GM21381 (cell line): ENCODE results near the gene GPHA2.
"Not testable (repeated sequence)": the region's sequence is repeated elsewhere in the genome, so short reads cannot be mapped to it uniquely, and the experiment has no call there.

Source experiments
- ATAC-seq: cut with Tn5 transposase; IDR thresholded peaks from one replicate; pipeline ENCODE4 v1.9.1; 2021; ENCODE audit warnings: mild to moderate bottlenecking, moderate library complexity; ENCODE audit not compliant: unreplicated experiment

The GPHA2 gene

GRCh38 chr11:64935359-64936081, at the start of gene GPHA2:
Gene GPHA2 (minus strand): TSS chr11:64935893. CDS start chr11:64935460, 433 bp downstream.
- ATAC-seq: no peak

- ATAC-seq: not testable (repeated sequence)
Observed at GRCh38 chr11:64983339-64983738, 47.6 kb upstream of the GPHA2 start.

GRCh38 chr11:64976651-64977050, 41.0 kb upstream of the GPHA2 start:
- no peak for ATAC-seq

GRCh38 chr11:64974124-64974523, 38.4 kb upstream of the GPHA2 start:
- no peak for ATAC-seq

- ATAC-seq: no peak
Observed at GRCh38 chr11:64971421-64972233, 35.9 kb upstream of the GPHA2 start, which contains the start of gene MAJIN. Gene MAJIN (minus strand): TSS chr11:64972108. CDS start chr11:64959405, 12,703 bp downstream.

- ATAC-seq: no peak
Observed at GRCh38 chr11:64970731-64971151, 35.0 kb upstream of the GPHA2 start.

GRCh38 chr11:64969209-64969608, 33.5 kb upstream of the GPHA2 start:
- ATAC-seq: no peak

- no peak for ATAC-seq
Observed at GRCh38 chr11:64967375-64967774, 31.7 kb upstream of the GPHA2 start.

GRCh38 chr11:64963072-64963631, 27.5 kb upstream of the GPHA2 start:
- ATAC-seq: no peak

GRCh38 chr11:64960719-64961118, 25.0 kb upstream of the GPHA2 start:
- ATAC-seq: no peak

- ATAC-seq: no peak
Observed at GRCh38 chr11:64959498-64959897, 23.8 kb upstream of the GPHA2 start.

GRCh38 chr11:64954201-64954600, 18.5 kb upstream of the GPHA2 start:
- ATAC-seq: no peak

GRCh38 chr11:64951529-64951928, 15.8 kb upstream of the GPHA2 start:
- no peak for ATAC-seq

- no peak for ATAC-seq
Observed at GRCh38 chr11:64947208-64947814, 11.6 kb upstream of the GPHA2 start.

- ATAC-seq: no peak
Observed at GRCh38 chr11:64936539-64936938, 846 bp upstream of the GPHA2 start.

GRCh38 chr11:64934682-64935358, 873 bp downstream of the GPHA2 start:
- ATAC-seq: no peak

- ATAC-seq: no peak
Observed at GRCh38 chr11:64933935-64934681, 1.6 kb downstream of the GPHA2 start.

GRCh38 chr11:64933213-64933934, 2.3 kb downstream of the GPHA2 start:
- ATAC-seq: no peak

GRCh38 chr11:64932324-64932723, 3.4 kb downstream of the GPHA2 start:
- ATAC-seq: no peak
